Endothelial cell of umbilical vein (primary cell): ENCODE data around the gene DKKL1. TPM values are rescaled to one million over a fixed set of nuclear protein-coding genes. Genes with fewer than 3 reads are reported as not detected.

ENCODE experiments used
- BruUV-seq: library from RNA; stranded (reverse); fragments of 400-500 nt; replicated peaks from 2 replicates; lab custom pipeline; 2021; lab: Mats Ljungman, UMichigan
- CTCF ChIA-PET: fragments of 300-600, 350-600 bp; sonication (Branson Sonifier 250); formaldehyde crosslinking; loops from one replicate; lab custom pipeline; 2021; ENCODE audit warnings: antibody characterized with exemption, inconsistent platforms; lab: Charles Lee
- POLR2A ChIA-PET: fragments of 300-600, 350-600 bp; sonication (Branson Sonifier 250); formaldehyde crosslinking; loops from one replicate; lab custom pipeline; 2021; ENCODE audit warnings: antibody characterized with exemption, inconsistent platforms; lab: Charles Lee
- DNase-seq: peaks from one replicate; pipeline ENCODE4 v3.0.0-alpha.2; 2011; ENCODE audit warnings: low read depth, low spot score
- FAIRE-seq: peaks from 2 replicates; lab custom pipeline; 2011; peaks lifted over from hg19 to GRCh38; lab: Jason Lieb, UNC
- H2AFZ ChIP-seq: 2 replicates; pipeline ENCODE4 v1.6.0; 2012; ENCODE audit warnings: low read depth, low read length, control low read depth, inconsistent platforms
- H3K27ac ChIP-seq: 2 replicates; pipeline ENCODE4 v1.5.1; 2011; ENCODE audit warnings: low read depth, mild to moderate bottlenecking, control low read depth, low read length, moderate library complexity; ENCODE audit not compliant: insufficient read depth
- H3K27me3 ChIP-seq, 2 experiments: 2 replicates each; pipeline versions ENCODE4 v1.6.0 to v1.6.1; 2011; ENCODE audit warnings: low read length in 2 of 2, mixed read lengths in 1 of 2; ENCODE audit not compliant: control insufficient read depth in 2 of 2, insufficient read depth in 2 of 2
- H3K36me3 ChIP-seq, 2 experiments: 2 replicates in 1 of 2; 3 replicates in 1 of 2; pipeline ENCODE4 v1.5.1; 2011; ENCODE audit warnings: low read length in 2 of 2, mild to moderate bottlenecking in 1 of 2, moderate library complexity in 1 of 2; ENCODE audit not compliant: control insufficient read depth in 2 of 2, insufficient read depth in 2 of 2; ENCODE audit errors: extremely low read depth in 1 of 2
- H3K4me1 ChIP-seq: 3 replicates; pipeline ENCODE4 v1.5.1; 2011; ENCODE audit warnings: mild to moderate bottlenecking, low read length; ENCODE audit not compliant: control insufficient read depth, insufficient read depth; ENCODE audit errors: extremely low read depth
- H3K4me2 ChIP-seq: 2 replicates; pipeline ENCODE4 v1.6.1; 2011; ENCODE audit warnings: low read length, control low read depth, mixed read lengths; ENCODE audit not compliant: insufficient read depth
- H3K4me3 ChIP-seq, 3 experiments: fragments of 200-600 bp in 1 of 3; sonication (generic), shearing (Covaris generic) in 1 of 3; replicated peaks in 1 of 3; 2 replicates each; pipeline ENCODE4 v1.5.1; 2011 to 2016; ENCODE audit warnings: control low read depth in 3 of 3, low read length in 3 of 3, mild to moderate bottlenecking in 2 of 3, inconsistent platforms in 1 of 3, low read depth in 1 of 3, moderate library complexity in 1 of 3; ENCODE audit not compliant: insufficient read depth in 1 of 3
- H3K79me2 ChIP-seq: 2 replicates; pipeline ENCODE4 v1.6.0; 2012; ENCODE audit warnings: low read length, inconsistent platforms; ENCODE audit not compliant: control insufficient read depth, insufficient read depth
- H3K9ac ChIP-seq: replicated peaks from 2 replicates; pipeline ENCODE3; 2011; ENCODE audit warnings: low read length, control low read depth; ENCODE audit not compliant: insufficient read depth; ENCODE audit errors: extremely low read depth
- H3K9me1 ChIP-seq: replicated peaks from 3 replicates; pipeline ENCODE4 v1.6.0; 2011; ENCODE audit warnings: mild to moderate bottlenecking, low read length; ENCODE audit not compliant: control insufficient read depth, insufficient read depth; ENCODE audit errors: extremely low read depth
- H3K9me3 ChIP-seq: replicated peaks from 2 replicates; pipeline ENCODE4 v1.5.1; 2012; ENCODE audit warnings: low read length, inconsistent platforms; ENCODE audit not compliant: control insufficient read depth, insufficient read depth
- H4K20me1 ChIP-seq: replicated peaks from 2 replicates; pipeline ENCODE3; 2011; ENCODE audit warnings: mild to moderate bottlenecking, low read length; ENCODE audit not compliant: control insufficient read depth, insufficient read depth; ENCODE audit errors: extremely low read depth
- GATA2 ChIP-seq: IDR thresholded peaks from 2 replicates; pipeline ENCODE4 v1.7.0; 2011; ENCODE audit warnings: low read depth, mild to moderate bottlenecking, moderate library complexity, mixed read lengths, low read length; ENCODE audit not compliant: insufficient read length, insufficient read depth
- JUN ChIP-seq: IDR thresholded peaks from 2 replicates; pipeline ENCODE4 v1.6.1; 2011; ENCODE audit warnings: borderline replicate concordance, low read depth; ENCODE audit not compliant: insufficient read length, insufficient read depth
- MAX ChIP-seq: IDR thresholded peaks from 2 replicates; pipeline ENCODE4 v1.6.1; 2011; ENCODE audit not compliant: insufficient read depth, insufficient read length
- POLR2A ChIP-seq: IDR thresholded peaks from 2 replicates; pipeline ENCODE4 v1.6.1; 2012; ENCODE audit warnings: low read depth, mild to moderate bottlenecking, control low read depth, low read length
- POLR2AphosphoS5 ChIP-seq: IDR thresholded peaks from 2 replicates; pipeline ENCODE4 v1.6.1; 2012; ENCODE audit warnings: low read depth, mild to moderate bottlenecking, control low read depth, low read length, moderate library complexity; ENCODE audit not compliant: insufficient read depth
- dilution Hi-C: fragments of 300-500 bp; cut with MboI; formaldehyde crosslinking; loops from one replicate; pipeline ENCODE4 v1.15.0; 2019; ENCODE audit warnings: low sequenced_read_pairs; ENCODE audit not compliant: extremely low pct_ligation_motif_present
- intact Hi-C: fragments of 100-400 bp; cut with micrococcal nuclease; formaldehyde crosslinking; loops from one replicate; pipeline ENCODE4 v1.10.0; 2022
- polyA plus RNA-seq, 4 experiments: library from polyadenylated mRNA; depleted of rRNA in 3 of 4; stranded (reverse) in 3 of 4; unstranded in 1 of 4; fragments of >200 nt; gene quantifications; 2 replicates each; pipeline versions ENCODE4 v1.2.1 to v1.2.3, GENCODE V29; 2011 to 2012; ENCODE audit warnings: missing spikeins in 1 of 4
- total RNA-seq: library from RNA; stranded (reverse); gene quantifications from 2 replicates; pipeline ENCODE4 v1.2.3, GENCODE V29; 2021

Gene DKKL1
- total and polyA plus RNA-seq, 2 donors (not counting 3 experiments of a cell fraction or from before 2014, with no cell fraction given) = 0.21 TPM; not detected in 1

GRCh38 chr19:49333418-49333805 lies 30.3 kb upstream of the DKKL1 start:
- CTCF ChIA-PET = no interaction called here
- intact Hi-C loops = no loop called here
- dilution Hi-C loops = no loop called here

GRCh38 chr19:49333811-49334288 lies 29.8 kb upstream of the DKKL1 start:
- BruUV-seq = no TSS peak
- Histone ChIP-seq H3K4me2 (no peak overlapping the region), H3K4me3 (no peak overlapping the region), H3K36me3 (no peaks in the 10 kb centered on the region), H4K20me1 (no peaks in the 10 kb centered on the region), H2AFZ (no peak overlapping the region), H3K9ac (no peak overlapping the region), H3K4me1 (peaks cover 5% of the 10 kb centered on the region), H3K9me1 (no peaks in the 10 kb centered on the region), H3K9me3 (no peaks in the 10 kb centered on the region), H3K27ac (no peak overlapping the region), H3K27me3 (no peaks in the 10 kb centered on the region), H3K79me2 (no peaks in the 10 kb centered on the region)
- intact Hi-C loops = no loop called here
- dilution Hi-C loops = no loop called here
- CTCF ChIA-PET = no interaction called here
- FAIRE-seq (no peak), DNase-seq (no peak)
- TF ChIP-seq GATA2 (no peak), POLR2A (no peak), POLR2AphosphoS5 (peak; percentile 38)
- POLR2A ChIA-PET = no interaction called here

More at GRCh38 chr19:49333418-49333805, 30.3 kb upstream of the DKKL1 start:
- H3K4me2 ChIP-seq = no peak overlapping the region
- H3K79me2 ChIP-seq = no peaks in the 10 kb centered on the region
- FAIRE-seq (no peak), DNase-seq (no peak)
- no peaks in the 10 kb centered on the region for H3K9me1 ChIP-seq
- H3K9ac ChIP-seq = no peak overlapping the region
- no peak overlapping the region for H3K27ac ChIP-seq
- H2AFZ ChIP-seq = no peak overlapping the region
- H3K4me3 ChIP-seq = no peak overlapping the region
- no peaks in the 10 kb centered on the region for H3K27me3 ChIP-seq
- no TSS peak for BruUV-seq
- peaks cover 5% of the 10 kb centered on the region for H3K4me1 ChIP-seq
- H3K9me3 ChIP-seq = no peaks in the 10 kb centered on the region
- no peak for TF ChIP-seq MAX
- no peak for TF ChIP-seq POLR2AphosphoS5
- no peak for TF ChIP-seq JUN
- POLR2A ChIA-PET = no interaction called here
- no peaks in the 10 kb centered on the region for H3K36me3 ChIP-seq
- no peaks in the 10 kb centered on the region for H4K20me1 ChIP-seq
